ENCODE measurements around the gene NELL1. TPM values are rescaled to one million over a fixed set of nuclear protein-coding genes. Genes with fewer than 3 reads are reported as not detected.
"Not testable (repeated sequence)": the region's sequence is repeated elsewhere in the genome, so short reads cannot be mapped to it uniquely, and the experiment has no call there.

The NELL1 gene
- total RNA-seq, 1 experiment from 2014 or later = not detected

DNA sequence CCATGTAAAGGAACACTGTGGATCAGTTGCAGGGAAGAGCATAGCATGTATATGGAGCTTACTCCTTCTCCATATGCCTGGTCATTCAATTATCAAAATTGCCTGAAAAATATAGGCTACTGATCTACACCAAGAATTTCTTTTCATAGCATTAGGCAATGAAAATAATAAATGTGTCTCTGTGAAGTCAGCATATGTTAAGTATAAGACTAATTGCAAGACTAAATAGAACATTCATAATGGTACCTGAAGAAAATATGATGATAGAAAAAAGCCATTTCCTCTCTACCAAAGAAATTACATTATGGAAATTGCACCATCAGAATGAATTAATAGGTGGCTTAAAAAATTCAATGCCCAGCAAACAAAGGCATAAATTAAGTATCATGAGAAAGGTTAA is 584.7 kb downstream of the NELL1 start:
- H3K4me3 ChIP-seq = no peak overlapping the region
- no peaks in the 10 kb centered on the region for H3K36me3 ChIP-seq
- no peaks in the 10 kb centered on the region for H3K9me3 ChIP-seq
- DNase-seq = no peak
- H3K27me3 ChIP-seq = no peaks in the 10 kb centered on the region

- no peak for DNase-seq
- no peaks in the 10 kb centered on the region for H3K36me3 ChIP-seq
- H3K9me3 ChIP-seq = no peaks in the 10 kb centered on the region
- no peak overlapping the region for H3K4me3 ChIP-seq
- no peaks in the 10 kb centered on the region for H3K27me3 ChIP-seq
Measured at GRCh38 chr11:21254790-21255189, 585.4 kb downstream of the NELL1 start.

- H3K9me3 ChIP-seq = no peaks in the 10 kb centered on the region
- H3K4me3 ChIP-seq = no peak overlapping the region
- no peak for DNase-seq
- H3K36me3 ChIP-seq = no peaks in the 10 kb centered on the region
- H3K27me3 ChIP-seq = no peaks in the 10 kb centered on the region
Measured at GRCh38 chr11:21257461-21257860, 588.1 kb downstream of the NELL1 start.

DNA sequence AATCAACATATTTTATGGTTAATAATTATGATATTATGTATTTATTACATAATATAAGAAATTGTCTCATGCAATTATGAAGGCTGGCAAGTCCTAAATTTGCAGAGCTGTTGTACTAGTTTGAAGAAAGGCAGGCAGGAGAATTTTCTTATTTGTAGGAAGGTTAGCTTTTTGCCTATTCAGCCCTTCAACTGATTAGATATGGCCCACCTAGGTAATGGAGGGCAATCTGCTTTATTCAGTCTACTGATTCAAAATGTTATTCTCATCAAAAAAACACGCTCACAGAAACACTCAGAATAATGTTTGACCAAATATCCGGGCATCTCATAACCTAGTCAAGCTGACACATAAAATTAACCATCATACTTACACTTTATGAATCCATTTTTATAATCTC is 589.0 kb downstream of the NELL1 start:
- Histone ChIP-seq H3K27me3 (no peaks in the 10 kb centered on the region), H3K9me3 (no peaks in the 10 kb centered on the region), H3K36me3 (no peaks in the 10 kb centered on the region), H3K4me3 (no peak overlapping the region)
- DNase-seq = no peak

DNA sequence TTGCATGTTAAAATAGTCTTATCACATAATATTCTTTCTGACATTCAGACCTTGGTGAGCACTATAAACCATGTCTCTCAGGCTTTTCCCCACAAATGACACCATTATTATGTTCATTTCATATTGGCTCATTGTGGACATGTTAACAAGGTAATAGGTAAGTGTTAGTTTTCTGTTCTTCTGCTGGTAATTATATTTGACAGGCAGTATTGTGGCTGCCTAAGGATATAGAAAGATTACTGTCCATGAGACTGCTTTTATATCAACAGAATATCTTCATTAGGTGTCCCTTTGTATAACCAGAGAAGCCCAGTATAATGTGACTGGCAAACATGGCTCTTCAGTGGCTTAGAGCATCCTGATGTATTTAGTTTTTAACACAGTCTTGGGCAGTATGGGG is 590.7 kb downstream of the NELL1 start:
- no peaks in the 10 kb centered on the region for H3K36me3 ChIP-seq

DNA sequence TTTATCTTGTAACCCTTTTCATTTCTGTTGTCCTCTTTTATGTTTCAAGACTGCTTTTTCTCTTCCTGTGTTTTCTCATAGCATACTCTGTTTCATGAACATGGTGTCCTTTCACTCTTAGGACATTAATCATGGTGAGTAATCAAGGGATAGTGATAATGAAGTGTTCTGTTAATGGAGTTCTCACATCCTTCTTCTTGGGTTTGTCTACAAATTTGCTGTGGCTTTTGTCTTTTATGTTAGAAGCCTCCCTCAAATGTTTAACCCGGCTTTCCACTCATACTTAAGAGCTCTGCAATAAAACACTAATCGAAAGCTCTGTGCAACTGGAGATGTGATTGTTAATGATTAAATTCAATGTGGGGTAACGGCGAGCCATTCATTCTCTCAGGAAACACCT is 593.6 kb downstream of the NELL1 start:
- DNase-seq = no peak
- H3K36me3 ChIP-seq = no peaks in the 10 kb centered on the region
- H3K4me3 ChIP-seq = no peak overlapping the region
- no peaks in the 10 kb centered on the region for H3K9me3 ChIP-seq
- H3K27me3 ChIP-seq = no peaks in the 10 kb centered on the region

More for the DNA sequence above, 590.7 kb downstream of the NELL1 start:
- DNase-seq = no peak
- Histone ChIP-seq H3K4me3 (no peak overlapping the region), H3K9me3 (no peaks in the 10 kb centered on the region), H3K27me3 (no peaks in the 10 kb centered on the region)

GRCh38 chr11:21264125-21264524 is 594.7 kb downstream of the NELL1 start:
- no peaks in the 10 kb centered on the region for H3K9me3 ChIP-seq
- H3K27me3 ChIP-seq = no peaks in the 10 kb centered on the region
- no peak for DNase-seq
- H3K36me3 ChIP-seq = no peaks in the 10 kb centered on the region
- no peak overlapping the region for H3K4me3 ChIP-seq

DNA sequence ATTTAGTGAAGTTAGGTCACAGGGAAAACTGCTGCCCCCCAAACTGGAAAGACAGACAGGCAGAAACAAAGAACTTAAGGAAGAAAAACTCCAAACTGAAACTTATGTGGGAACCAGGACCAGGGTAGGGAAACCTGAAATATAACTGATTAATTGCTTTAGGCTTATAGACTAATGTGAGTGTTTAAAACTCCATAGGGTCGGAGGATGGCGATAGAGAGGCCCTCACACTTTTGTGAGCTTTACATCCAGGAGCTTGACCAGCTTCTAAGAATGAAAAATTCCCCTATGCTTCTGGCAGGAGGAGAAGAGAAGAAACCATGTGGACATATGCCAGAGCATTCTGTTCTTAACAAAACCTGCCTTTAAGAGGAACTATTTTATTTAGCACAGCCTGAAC is 598.6 kb downstream of the NELL1 start:
- Histone ChIP-seq H3K4me3 (no peak overlapping the region), H3K27me3 (no peaks in the 10 kb centered on the region), H3K36me3 (no peaks in the 10 kb centered on the region), H3K9me3 (no peaks in the 10 kb centered on the region)
- no peak for DNase-seq

GRCh38 chr11:21272139-21272538 is 602.8 kb downstream of the NELL1 start:
- H3K4me3 ChIP-seq, H3K9me3 ChIP-seq, H3K27me3 ChIP-seq, DNase-seq, H3K36me3 ChIP-seq: not testable (repeated sequence)

DNA sequence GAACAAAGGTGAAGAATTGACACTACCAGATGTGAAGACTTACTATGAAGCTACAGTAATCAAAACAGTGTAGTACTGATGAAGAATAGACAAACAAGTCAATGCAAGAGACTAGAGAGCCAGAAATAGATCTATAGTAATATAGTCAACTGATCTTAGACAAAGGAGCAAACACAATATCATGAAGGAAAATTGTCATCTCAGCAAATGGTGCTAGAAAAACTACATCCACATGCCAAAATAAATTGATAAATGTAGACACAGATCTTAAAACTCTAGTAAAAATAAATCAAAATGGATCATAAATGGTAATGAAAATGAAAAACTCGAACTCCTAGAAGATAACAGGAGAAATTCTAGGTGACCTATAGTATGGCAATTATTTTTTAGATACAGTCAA is 609.5 kb downstream of the NELL1 start:
- Histone ChIP-seq H3K36me3 (no peaks in the 10 kb centered on the region), H3K27me3 (no peaks in the 10 kb centered on the region), H3K9me3 (no peaks in the 10 kb centered on the region), H3K4me3 (no peak overlapping the region)
- no peak for DNase-seq

DNA sequence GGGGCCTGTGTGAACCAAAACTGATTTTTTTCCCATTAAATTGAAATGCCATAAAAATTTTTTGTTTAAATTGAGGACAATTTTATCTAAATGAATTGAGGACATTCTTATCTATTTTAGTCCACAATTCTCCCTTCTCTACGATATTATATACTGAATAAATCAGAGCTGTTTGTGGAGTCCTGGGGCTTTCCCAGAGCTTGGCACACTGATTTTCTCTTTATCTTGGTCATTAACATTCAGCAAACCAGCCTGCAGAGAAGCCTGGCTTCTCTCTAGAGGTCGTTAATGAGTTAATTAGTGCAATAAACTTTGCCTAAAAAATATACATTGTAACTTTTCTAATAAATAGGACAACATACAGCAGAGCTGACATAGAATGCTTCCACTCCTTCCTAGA is 615.7 kb downstream of the NELL1 start:
- no peaks in the 10 kb centered on the region for H3K36me3 ChIP-seq
- H3K9me3 ChIP-seq = no peaks in the 10 kb centered on the region
- no peak for DNase-seq
- no peaks in the 10 kb centered on the region for H3K27me3 ChIP-seq
- no peak overlapping the region for H3K4me3 ChIP-seq

GRCh38 chr11:21289686-21290085 is 620.3 kb downstream of the NELL1 start:
- Histone ChIP-seq H3K4me3 (no peak overlapping the region), H3K9me3 (no peaks in the 10 kb centered on the region), H3K36me3 (no peaks in the 10 kb centered on the region), H3K27me3 (no peaks in the 10 kb centered on the region)
- DNase-seq = no peak

DNA sequence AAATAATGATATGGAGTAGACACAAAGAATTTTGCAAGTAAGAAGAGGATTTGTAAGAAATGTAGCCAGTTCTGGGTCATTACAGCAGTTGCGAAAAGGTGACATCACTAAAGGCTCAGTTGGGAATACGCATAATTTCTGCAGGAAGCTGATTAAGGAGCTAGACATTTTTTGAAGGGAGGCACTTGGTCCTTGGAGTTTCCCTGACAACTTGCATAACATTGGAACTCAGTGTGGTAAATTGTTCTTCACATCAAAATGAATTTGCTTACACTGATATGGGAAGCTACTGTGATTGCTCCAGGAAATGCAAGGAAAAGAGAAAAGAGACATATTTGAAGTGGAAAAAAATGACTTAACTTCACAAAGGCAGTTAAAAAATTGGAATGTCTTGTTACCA is 626.1 kb downstream of the NELL1 start:
- DNase-seq = no peak
- Histone ChIP-seq H3K4me3 (no peak overlapping the region), H3K27me3 (no peaks in the 10 kb centered on the region), H3K9me3 (no peaks in the 10 kb centered on the region), H3K36me3 (no peaks in the 10 kb centered on the region)

- Histone ChIP-seq H3K4me3 (no peak overlapping the region), H3K36me3 (no peaks in the 10 kb centered on the region), H3K9me3 (no peaks in the 10 kb centered on the region), H3K27me3 (no peaks in the 10 kb centered on the region)
- no peak for DNase-seq
Measured at GRCh38 chr11:21301981-21302380, 632.6 kb downstream of the NELL1 start.

- H3K36me3 ChIP-seq = no peaks in the 10 kb centered on the region
- no peaks in the 10 kb centered on the region for H3K27me3 ChIP-seq
- DNase-seq = no peak
- no peaks in the 10 kb centered on the region for H3K9me3 ChIP-seq
- no peak overlapping the region for H3K4me3 ChIP-seq
Measured at GRCh38 chr11:21306739-21307358, 637.5 kb downstream of the NELL1 start.

DNA sequence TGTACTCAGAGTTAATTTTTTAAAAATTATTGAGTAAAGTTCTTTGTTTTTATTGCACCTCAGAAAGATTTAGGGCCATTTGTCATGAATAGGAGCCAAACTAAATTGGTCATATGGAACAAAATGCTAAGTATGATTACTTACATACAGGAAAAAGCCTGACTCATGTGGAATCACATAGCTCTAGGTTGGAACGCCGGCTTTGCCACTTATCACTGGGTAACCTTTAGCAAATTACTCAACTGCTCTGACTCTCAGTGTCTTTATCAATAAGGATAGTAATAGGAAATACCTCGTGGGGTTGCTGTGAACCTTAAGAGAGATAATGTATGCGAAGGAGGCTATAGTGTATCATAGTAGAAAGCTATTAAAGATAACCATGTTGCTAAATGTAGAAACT is 638.5 kb downstream of the NELL1 start:
- Histone ChIP-seq H3K9me3 (no peaks in the 10 kb centered on the region), H3K36me3 (no peaks in the 10 kb centered on the region), H3K27me3 (no peaks in the 10 kb centered on the region), H3K4me3 (no peak overlapping the region)
- no peak for DNase-seq

- Histone ChIP-seq H3K27me3 (no peaks in the 10 kb centered on the region), H3K36me3 (no peaks in the 10 kb centered on the region), H3K4me3 (no peak overlapping the region), H3K9me3 (no peaks in the 10 kb centered on the region)
- no peak for DNase-seq
Measured at GRCh38 chr11:21316591-21316990, 647.2 kb downstream of the NELL1 start.

GRCh38 chr11:21321072-21321471 is 651.7 kb downstream of the NELL1 start:
- no peak for DNase-seq
- no peak overlapping the region for H3K4me3 ChIP-seq
- no peaks in the 10 kb centered on the region for H3K9me3 ChIP-seq
- no peaks in the 10 kb centered on the region for H3K36me3 ChIP-seq
- H3K27me3 ChIP-seq = no peaks in the 10 kb centered on the region

GRCh38 chr11:21321530-21321929 is 652.1 kb downstream of the NELL1 start:
- Histone ChIP-seq H3K36me3 (no peaks in the 10 kb centered on the region), H3K4me3 (no peak overlapping the region), H3K27me3 (no peaks in the 10 kb centered on the region), H3K9me3 (no peaks in the 10 kb centered on the region)
- no peak for DNase-seq
